T-helper 2 cell treated with Interferon-gamma antibody and Interleukin-4, amounts not matched to agents 5 μg/mL and 100 μg/mL, for 36 hours (primary cell): ENCODE data around the gene IL1RAPL2.
"Not testable (repeated sequence)": the region's sequence is repeated elsewhere in the genome, so short reads cannot be mapped to it uniquely, and the experiment has no call there.

Experiments
- DNase-seq: peaks from one replicate; pipeline ENCODE4 v3.0.0; 2021; ENCODE audit warnings: low spot score
- H3K27ac Mint-ChIP-seq: one replicate; pipeline ENCODE4 v1.8.0; 2021; ENCODE audit warnings: mild to moderate bottlenecking, mixed read lengths
- H3K27me3 Mint-ChIP-seq: one replicate; pipeline ENCODE4 v1.8.0; 2021; ENCODE audit warnings: low read depth, mixed read lengths
- H3K36me3 Mint-ChIP-seq: one replicate; pipeline ENCODE4 v1.8.0; 2021; ENCODE audit warnings: low read depth, mixed read lengths
- H3K4me1 Mint-ChIP-seq: one replicate; pipeline ENCODE4 v1.8.0; 2021; ENCODE audit warnings: low read depth, mixed read lengths
- H3K4me3 Mint-ChIP-seq: one replicate; pipeline ENCODE4 v1.8.0; 2022; ENCODE audit warnings: mild to moderate bottlenecking, moderate library complexity, mixed read lengths
- H3K9me3 Mint-ChIP-seq: one replicate; pipeline ENCODE4 v1.8.0; 2021; ENCODE audit warnings: mixed read lengths

The IL1RAPL2 gene

DNA sequence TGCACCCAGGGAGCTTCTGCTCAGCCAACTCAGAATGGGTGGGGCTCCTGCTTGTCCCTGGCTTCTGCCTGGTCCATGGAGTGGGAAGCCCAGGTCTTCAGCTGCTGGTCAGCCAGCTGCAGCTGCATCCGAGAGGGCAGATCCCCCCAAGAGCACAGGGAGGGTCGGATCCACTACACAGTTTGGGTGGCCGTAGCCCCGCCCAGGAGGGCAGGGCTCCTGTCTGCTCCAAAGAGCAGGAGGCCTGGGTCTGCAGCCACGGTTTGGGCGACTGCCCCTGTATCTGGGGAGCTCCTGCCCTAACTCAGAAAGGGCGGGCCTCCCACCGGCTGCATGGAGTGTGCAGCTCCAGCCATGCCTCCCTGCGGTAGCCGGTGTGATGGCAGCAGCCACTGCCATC lies 485.4 kb downstream of the IL1RAPL2 start:
- no peaks in the 10 kb centered on the region for H3K9me3 Mint-ChIP-seq
- H3K27ac Mint-ChIP-seq: no peak overlapping the region
- H3K4me3 Mint-ChIP-seq: no peak overlapping the region
- no peaks in the 10 kb centered on the region for H3K36me3 Mint-ChIP-seq
- no peak for DNase-seq
- no peaks in the 10 kb centered on the region for H3K27me3 Mint-ChIP-seq
- no peaks in the 10 kb centered on the region for H3K4me1 Mint-ChIP-seq

DNA sequence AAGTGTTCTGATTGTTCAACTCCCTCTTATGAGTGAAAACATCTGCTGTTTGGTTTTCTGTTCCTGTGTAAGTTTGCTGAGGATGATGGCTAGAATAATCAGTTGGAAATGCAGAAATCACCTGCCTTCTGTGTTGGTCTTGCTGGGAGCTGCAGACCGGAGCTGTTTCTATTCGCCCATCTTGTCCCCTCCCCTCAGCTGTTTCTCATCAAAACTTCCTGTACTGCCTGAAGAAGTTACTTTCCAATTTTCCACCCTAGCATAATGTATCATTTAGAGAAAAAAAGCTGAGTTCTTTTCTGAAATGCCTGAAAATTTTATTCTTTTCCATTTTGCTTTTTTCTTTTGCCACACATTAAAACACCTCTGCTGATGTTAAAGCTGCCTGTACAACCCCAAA lies 486.9 kb downstream of the IL1RAPL2 start:
- no peak overlapping the region for H3K27ac Mint-ChIP-seq
- H3K27me3 Mint-ChIP-seq: no peaks in the 10 kb centered on the region
- no peak for DNase-seq
- H3K4me1 Mint-ChIP-seq: no peaks in the 10 kb centered on the region
- H3K9me3 Mint-ChIP-seq: no peaks in the 10 kb centered on the region
- H3K36me3 Mint-ChIP-seq: no peaks in the 10 kb centered on the region
- H3K4me3 Mint-ChIP-seq: no peak overlapping the region

DNA sequence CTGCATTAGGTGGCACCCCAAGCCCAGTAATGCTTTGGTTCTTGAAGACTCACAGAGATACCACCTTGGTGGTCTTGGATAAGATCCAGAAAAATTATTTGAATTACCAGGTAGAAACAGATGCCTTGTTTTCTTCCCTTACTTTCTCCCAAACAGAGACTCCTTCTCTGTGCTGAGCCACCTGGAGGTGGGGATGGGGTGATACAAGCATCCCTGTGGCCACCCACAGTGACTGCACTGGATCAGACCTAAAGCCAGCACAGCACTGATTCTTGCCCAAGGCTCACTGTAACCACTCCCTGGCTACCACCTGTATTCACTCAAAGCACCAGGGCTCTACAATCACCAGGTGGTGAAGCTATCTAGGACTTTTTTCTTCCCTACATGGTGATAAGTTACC lies 497.7 kb downstream of the IL1RAPL2 start:
- Mint-ChIP-seq H3K9me3 (no peaks in the 10 kb centered on the region), H3K4me1 (no peaks in the 10 kb centered on the region), H3K36me3 (no peaks in the 10 kb centered on the region), H3K27ac (no peak overlapping the region), H3K27me3 (no peaks in the 10 kb centered on the region), H3K4me3 (no peak overlapping the region)
- no peak for DNase-seq

DNA sequence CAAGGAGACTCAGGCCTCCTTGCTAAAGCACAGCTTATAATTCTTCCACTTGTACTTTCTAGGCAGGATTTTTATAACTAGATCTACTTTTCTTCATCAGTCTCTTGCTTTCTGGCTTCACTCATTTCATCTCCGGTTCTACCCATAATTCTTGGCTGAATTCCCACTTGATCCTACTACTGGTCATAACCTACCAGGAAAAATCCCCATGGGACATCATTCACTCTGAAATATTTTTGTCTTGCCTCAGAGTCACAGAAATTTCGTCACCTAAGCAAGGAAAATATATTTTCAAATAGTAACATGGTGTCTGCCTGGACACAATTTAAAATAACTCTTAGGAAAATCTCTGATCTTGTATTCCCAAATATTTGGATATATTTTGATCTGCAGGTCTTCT lies 532.2 kb downstream of the IL1RAPL2 start:
- no peaks in the 10 kb centered on the region for H3K9me3 Mint-ChIP-seq
- no peak overlapping the region for H3K4me3 Mint-ChIP-seq
- no peaks in the 10 kb centered on the region for H3K36me3 Mint-ChIP-seq
- H3K4me1 Mint-ChIP-seq: no peaks in the 10 kb centered on the region
- no peak for DNase-seq
- H3K27me3 Mint-ChIP-seq: no peaks in the 10 kb centered on the region
- H3K27ac Mint-ChIP-seq: no peak overlapping the region

DNA sequence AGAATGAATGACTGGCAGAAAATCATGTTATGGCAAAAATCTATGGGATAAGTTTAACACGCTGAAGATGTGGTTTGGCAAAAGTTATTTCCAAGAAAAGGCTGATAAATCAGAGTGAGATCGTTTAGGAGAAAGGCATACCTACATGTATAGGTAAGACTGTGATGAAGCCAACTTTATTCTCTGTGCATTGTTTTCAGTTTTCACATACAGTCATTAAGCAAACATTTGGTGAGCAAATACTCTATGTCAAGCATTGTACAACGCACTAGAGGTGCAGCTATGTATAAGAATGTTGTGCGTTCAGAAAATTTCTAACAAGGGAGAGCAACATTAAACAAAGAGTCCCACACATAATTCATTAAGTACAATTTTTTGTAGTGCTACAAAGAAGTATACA lies 532.8 kb downstream of the IL1RAPL2 start:
- no peak overlapping the region for H3K27ac Mint-ChIP-seq
- H3K27me3 Mint-ChIP-seq: no peaks in the 10 kb centered on the region
- H3K9me3 Mint-ChIP-seq: no peaks in the 10 kb centered on the region
- no peak overlapping the region for H3K4me3 Mint-ChIP-seq
- no peaks in the 10 kb centered on the region for H3K4me1 Mint-ChIP-seq
- no peak for DNase-seq
- H3K36me3 Mint-ChIP-seq: no peaks in the 10 kb centered on the region

DNA sequence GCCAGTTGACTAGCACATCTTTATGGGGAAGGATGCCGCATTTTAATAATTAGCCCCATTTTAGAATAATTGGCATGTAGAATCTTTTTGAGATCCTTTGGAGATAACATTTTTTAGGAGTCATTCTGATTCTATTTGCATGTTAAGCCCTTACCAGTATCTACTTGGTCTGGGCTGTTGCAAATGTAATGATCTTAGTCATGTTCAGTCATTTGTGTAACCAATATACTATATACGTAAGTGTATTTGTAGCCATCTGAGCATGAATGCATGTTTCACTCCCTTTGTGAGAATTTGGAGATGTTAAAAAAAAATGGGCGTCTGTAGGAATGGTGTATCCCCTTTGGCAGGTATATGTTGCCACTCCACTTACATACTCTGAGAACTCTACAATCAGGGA lies 535.4 kb downstream of the IL1RAPL2 start:
- H3K27me3 Mint-ChIP-seq: no peaks in the 10 kb centered on the region
- H3K27ac Mint-ChIP-seq: no peak overlapping the region
- H3K4me1 Mint-ChIP-seq: no peaks in the 10 kb centered on the region
- no peak for DNase-seq
- H3K9me3 Mint-ChIP-seq: no peaks in the 10 kb centered on the region
- H3K36me3 Mint-ChIP-seq: no peaks in the 10 kb centered on the region
- no peak overlapping the region for H3K4me3 Mint-ChIP-seq

DNA sequence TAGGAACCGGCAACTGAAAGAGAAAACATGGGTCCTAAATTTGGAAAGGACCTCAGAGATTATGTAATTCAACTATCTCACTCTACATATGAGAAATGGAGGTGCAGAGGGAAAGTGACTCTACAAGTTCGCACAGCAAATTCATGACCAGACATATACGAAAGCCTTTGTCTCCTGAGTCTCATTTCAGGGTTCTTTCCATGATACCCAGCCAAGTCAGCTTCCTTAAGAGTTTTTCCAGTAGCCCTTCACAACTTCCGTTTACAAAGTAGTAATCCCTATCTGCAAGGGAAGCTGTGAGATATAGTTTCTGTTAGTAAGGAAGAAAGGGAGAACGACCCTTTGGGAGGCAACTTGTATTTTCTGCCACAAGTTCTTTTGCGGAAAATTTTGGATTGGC lies 543.9 kb downstream of the IL1RAPL2 start:
- H3K36me3 Mint-ChIP-seq: no peaks in the 10 kb centered on the region
- no peak overlapping the region for H3K4me3 Mint-ChIP-seq
- no peaks in the 10 kb centered on the region for H3K4me1 Mint-ChIP-seq
- H3K9me3 Mint-ChIP-seq: no peaks in the 10 kb centered on the region
- H3K27me3 Mint-ChIP-seq: no peaks in the 10 kb centered on the region
- no peak for DNase-seq
- H3K27ac Mint-ChIP-seq: no peak overlapping the region

DNA sequence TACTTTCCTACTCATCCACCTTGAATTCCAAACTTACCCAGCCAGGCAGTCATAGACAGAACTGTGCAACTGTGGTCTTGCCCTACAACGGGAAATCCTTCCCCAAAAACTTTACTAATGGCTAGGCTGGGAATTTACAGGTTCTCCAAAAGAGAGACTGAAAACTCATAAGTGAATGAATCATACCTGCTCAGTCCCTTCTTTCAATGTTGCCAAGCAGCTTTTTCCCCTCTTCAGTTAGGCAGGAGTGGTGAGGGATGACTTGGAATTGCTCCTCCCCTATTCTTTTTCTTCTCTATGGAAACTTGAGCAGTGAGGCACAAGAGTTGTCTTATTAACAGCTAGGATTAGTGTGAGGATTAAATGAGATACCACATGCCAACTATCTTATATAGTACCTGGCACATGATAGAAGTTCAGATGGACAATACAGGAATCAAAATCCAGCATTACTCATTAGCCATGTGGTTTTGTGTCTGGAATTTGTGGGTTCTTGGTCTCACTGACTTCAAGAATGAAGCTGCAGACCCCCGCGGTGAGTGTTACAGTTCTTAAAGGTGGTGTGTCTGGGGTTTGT lies 548.6 kb downstream of the IL1RAPL2 start:
- H3K9me3 Mint-ChIP-seq: no peaks in the 10 kb centered on the region
- DNase-seq: no peak
- H3K27ac Mint-ChIP-seq: no peak overlapping the region
- no peaks in the 10 kb centered on the region for H3K27me3 Mint-ChIP-seq
- H3K36me3 Mint-ChIP-seq: no peaks in the 10 kb centered on the region
- no peaks in the 10 kb centered on the region for H3K4me1 Mint-ChIP-seq
- H3K4me3 Mint-ChIP-seq: no peak overlapping the region

DNA sequence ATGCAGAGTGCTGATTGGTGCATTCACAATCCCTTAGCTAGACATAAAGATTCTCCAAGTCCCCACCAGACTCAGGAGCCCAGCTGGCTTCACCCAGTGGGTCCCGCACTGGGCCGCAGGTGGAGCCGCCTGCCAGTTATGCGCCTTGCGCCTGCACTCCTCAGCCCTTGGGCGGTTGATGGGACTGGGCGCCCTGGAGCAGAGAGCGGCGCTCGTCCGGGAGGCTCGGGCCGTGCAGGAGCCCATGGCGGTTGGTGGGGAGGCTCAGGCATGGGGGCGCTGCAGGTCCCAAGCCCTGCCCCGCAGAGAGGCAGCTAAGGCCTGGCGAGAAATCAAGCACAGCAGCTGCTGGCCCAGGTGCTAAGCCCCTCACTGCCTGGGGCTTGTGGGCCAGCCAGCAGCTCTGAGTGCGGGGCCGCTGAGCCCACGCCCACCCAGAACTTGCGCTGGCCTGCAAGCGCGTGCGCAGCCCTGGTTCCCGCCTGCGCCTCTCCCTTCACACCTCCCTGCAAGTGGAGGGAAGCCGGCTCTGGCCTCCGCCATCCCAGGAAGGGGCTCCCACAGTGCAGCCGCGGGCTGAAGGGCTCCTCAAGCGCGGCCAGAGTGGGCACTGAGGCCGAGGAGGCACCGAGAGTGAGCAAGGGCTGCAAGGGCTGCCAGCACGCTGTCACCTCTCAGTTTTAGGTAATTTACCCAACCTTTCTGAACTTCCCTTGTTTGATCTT lies 549.8 kb downstream of the IL1RAPL2 start:
- H3K36me3 Mint-ChIP-seq, H3K9me3 Mint-ChIP-seq, H3K4me3 Mint-ChIP-seq, DNase-seq, H3K4me1 Mint-ChIP-seq, H3K27ac Mint-ChIP-seq, H3K27me3 Mint-ChIP-seq: not testable (repeated sequence)

DNA sequence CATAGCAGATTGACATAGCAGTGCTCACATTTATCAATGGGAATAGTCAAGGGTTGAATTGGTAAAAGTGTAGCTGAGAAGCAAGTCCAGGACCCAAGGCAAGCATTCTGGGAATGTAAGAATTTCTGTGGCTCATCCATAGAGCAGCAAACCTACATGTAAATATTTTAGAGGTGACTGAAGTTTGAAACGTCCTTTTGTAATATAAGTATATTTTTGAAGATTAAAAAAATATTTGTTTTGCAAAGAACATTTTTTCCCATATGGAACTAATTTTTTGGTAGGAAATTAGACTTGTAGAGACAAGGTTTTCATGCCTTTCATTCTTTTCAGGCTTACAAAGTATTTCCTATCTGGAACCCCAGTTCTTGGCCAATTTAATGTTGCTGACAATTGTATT lies 550.5 kb downstream of the IL1RAPL2 start:
- H3K4me3 Mint-ChIP-seq: no peak overlapping the region
- no peak for DNase-seq

DNA sequence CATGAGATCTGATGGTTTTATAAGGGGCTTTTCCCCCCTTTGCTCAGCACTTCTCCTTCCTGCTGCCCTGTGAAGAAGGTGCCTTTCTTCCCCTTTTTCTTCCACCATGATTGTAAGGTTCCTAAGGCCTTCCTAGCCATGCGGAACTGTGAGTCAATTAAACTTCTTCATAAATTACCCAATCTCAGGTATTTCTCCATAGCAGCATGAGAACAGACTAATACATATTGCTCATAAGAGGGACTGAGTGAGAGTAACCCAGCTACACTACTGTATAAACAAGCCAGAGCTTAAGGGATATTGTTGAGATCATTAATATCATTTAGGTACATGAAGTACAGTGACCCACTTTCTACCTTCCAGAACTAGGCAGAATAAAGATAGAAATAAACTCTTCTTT lies 551.6 kb downstream of the IL1RAPL2 start:
- no peaks in the 10 kb centered on the region for H3K36me3 Mint-ChIP-seq
- DNase-seq: no peak
- H3K4me1 Mint-ChIP-seq: no peaks in the 10 kb centered on the region
- H3K27ac Mint-ChIP-seq: no peak overlapping the region
- H3K4me3 Mint-ChIP-seq: no peak overlapping the region
- H3K9me3 Mint-ChIP-seq: no peaks in the 10 kb centered on the region
- H3K27me3 Mint-ChIP-seq: no peaks in the 10 kb centered on the region

More for the DNA sequence above, 550.5 kb downstream of the IL1RAPL2 start:
- H3K27me3 Mint-ChIP-seq: no peaks in the 10 kb centered on the region
- no peaks in the 10 kb centered on the region for H3K4me1 Mint-ChIP-seq
- no peaks in the 10 kb centered on the region for H3K36me3 Mint-ChIP-seq
- no peak overlapping the region for H3K27ac Mint-ChIP-seq
- H3K9me3 Mint-ChIP-seq: no peaks in the 10 kb centered on the region

DNA sequence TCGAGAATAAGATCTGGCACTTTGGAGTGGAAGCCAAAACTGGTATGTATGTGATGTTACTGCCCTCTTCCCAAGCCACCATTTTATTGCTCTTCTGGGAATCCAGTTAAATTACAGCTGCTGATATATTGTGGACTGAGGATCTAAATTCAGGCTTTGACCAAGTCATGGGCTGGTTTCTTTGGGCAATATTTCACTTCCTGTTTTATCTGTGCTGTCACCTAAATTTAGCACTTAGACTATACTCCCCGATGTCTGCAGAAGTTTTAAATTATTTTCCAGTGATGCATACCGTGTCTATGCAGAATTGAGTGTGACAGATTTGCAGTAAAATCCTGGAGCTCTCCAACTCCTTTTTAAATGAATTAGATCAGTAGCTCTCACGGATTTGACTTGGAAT lies 554.5 kb downstream of the IL1RAPL2 start:
- DNase-seq: no peak
- no peak overlapping the region for H3K27ac Mint-ChIP-seq
- no peaks in the 10 kb centered on the region for H3K9me3 Mint-ChIP-seq
- H3K36me3 Mint-ChIP-seq: no peaks in the 10 kb centered on the region
- no peaks in the 10 kb centered on the region for H3K27me3 Mint-ChIP-seq
- H3K4me3 Mint-ChIP-seq: no peak overlapping the region
- H3K4me1 Mint-ChIP-seq: no peaks in the 10 kb centered on the region

DNA sequence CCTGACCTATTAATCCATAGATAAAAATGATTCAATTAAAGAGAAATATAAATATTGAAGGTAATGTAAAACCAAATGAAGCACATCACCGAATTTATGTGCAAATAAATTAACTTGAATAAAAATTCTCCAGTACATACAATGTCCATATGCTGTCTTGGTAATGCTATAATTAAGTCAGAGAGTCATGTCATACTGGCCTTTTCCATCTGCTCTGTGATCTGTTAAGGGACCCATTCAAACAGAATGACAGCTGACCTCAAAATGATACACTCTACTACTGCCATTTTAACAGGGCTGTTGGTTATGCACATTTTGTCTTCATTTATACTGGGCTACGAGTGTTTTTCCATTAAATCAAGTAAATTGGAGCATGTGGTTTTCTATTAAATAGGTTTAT lies 555.2 kb downstream of the IL1RAPL2 start:
- Mint-ChIP-seq H3K36me3 (no peaks in the 10 kb centered on the region), H3K4me3 (no peak overlapping the region)

DNA sequence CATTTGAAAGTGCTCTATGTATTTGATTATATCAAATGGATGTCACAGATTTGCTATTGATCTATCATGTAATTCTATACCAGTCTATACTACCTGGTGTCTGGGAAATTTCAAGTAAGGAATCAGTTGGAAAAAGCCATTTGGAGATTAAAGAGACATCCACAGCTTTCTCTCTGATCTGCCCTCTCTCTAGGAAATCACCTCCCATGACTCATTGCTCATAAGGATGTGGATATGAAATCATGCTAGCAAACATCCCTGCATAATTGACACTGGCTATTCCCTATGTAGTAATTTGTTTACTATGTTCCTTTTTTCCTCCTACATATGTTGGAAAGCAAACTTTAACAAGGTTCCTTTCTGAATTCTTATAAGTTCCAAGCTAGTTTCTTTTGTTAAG lies 560.2 kb downstream of the IL1RAPL2 start:
- H3K9me3 Mint-ChIP-seq: no peaks in the 10 kb centered on the region
- H3K4me1 Mint-ChIP-seq: no peaks in the 10 kb centered on the region
- H3K27ac Mint-ChIP-seq: no peak overlapping the region
- no peak for DNase-seq
- H3K36me3 Mint-ChIP-seq: no peaks in the 10 kb centered on the region
- no peaks in the 10 kb centered on the region for H3K27me3 Mint-ChIP-seq
- no peak overlapping the region for H3K4me3 Mint-ChIP-seq

More for the DNA sequence above, 555.2 kb downstream of the IL1RAPL2 start:
- DNase-seq: no peak
- H3K27ac Mint-ChIP-seq: no peak overlapping the region
- H3K4me1 Mint-ChIP-seq: no peaks in the 10 kb centered on the region
- no peaks in the 10 kb centered on the region for H3K9me3 Mint-ChIP-seq
- no peaks in the 10 kb centered on the region for H3K27me3 Mint-ChIP-seq

DNA sequence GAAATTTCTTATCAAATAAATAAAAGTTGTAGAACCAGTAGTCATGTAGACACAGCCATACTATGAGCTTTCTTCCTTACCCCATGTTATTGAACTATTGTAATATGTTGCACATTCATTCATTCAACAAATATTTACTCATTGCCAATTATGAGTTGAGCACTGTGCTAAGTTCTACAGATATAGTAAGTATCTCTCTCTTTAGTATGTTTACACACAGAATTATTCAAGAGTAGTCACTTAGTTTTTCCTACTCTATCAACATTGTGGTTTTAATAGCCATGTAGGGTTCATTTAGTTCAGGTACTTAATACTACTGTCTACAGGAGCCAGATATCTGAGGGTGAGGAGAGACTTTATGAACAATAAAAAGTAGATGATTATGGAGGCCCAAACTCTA lies 568.3 kb downstream of the IL1RAPL2 start:
- Mint-ChIP-seq H3K4me1 (no peaks in the 10 kb centered on the region), H3K9me3 (no peaks in the 10 kb centered on the region), H3K4me3 (no peak overlapping the region), H3K36me3 (no peaks in the 10 kb centered on the region), H3K27ac (no peak overlapping the region), H3K27me3 (no peaks in the 10 kb centered on the region)
- DNase-seq: no peak
